AG04450 (cell line): ENCODE results near the gene BCL3. TPM values are rescaled to one million over a fixed set of nuclear protein-coding genes. Genes with fewer than 3 reads are reported as not detected.

Experiments
- CTCF ChIA-PET: fragments of 300-600, 350-600 bp; formaldehyde crosslinking; extraction: SDS; loops from one replicate; lab custom pipeline; 2022; ENCODE audit warnings: antibody characterized with exemption, inconsistent platforms; lab: Charles Lee
- POLR2A ChIA-PET: fragments of 350-600 bp; formaldehyde crosslinking; extraction: SDS; loops from one replicate; lab custom pipeline; 2021; ENCODE audit warnings: antibody characterized with exemption, inconsistent platforms; lab: Yijun Ruan, JAX
- DNase-seq: peaks from one replicate; pipeline ENCODE4 v3.0.0-alpha.2; 2011; ENCODE audit warnings: low read depth, low spot score
- H3K27ac ChIP-seq: one replicate; pipeline ENCODE4 v1.5.1; 2012; ENCODE audit warnings: low read depth, low read length, control low read depth
- H3K27me3 ChIP-seq: one replicate; pipeline ENCODE4 v1.6.0; 2012; ENCODE audit warnings: low read length; ENCODE audit not compliant: control insufficient read depth, insufficient read depth
- H3K4me3 ChIP-seq: 2 replicates; pipeline ENCODE4 v1.5.1; 2011; ENCODE audit warnings: mild to moderate bottlenecking, low read depth, low read length, control low read depth
- H3K9me3 ChIP-seq: 2 replicates; pipeline ENCODE4 v1.5.1; 2012; ENCODE audit warnings: low read length; ENCODE audit not compliant: control insufficient read depth, insufficient read depth
- CTCF ChIP-seq: IDR thresholded peaks from 2 replicates; pipeline ENCODE4 v1.5.1; 2011; ENCODE audit warnings: low read depth, low read length, control low read depth, inconsistent platforms
- polyA plus RNA-seq: library from polyadenylated mRNA; depleted of rRNA; stranded (reverse); fragments of >200 nt; gene quantifications from 2 replicates; pipeline ENCODE4 v1.2.3, GENCODE V29; 2011

BCL3 gene
- polyA plus RNA-seq, 1 experiment = 5.6 TPM

GRCh38 chr19:44703336-44704078 lies 45.0 kb upstream of the BCL3 start:
- peaks cover 3% of the 10 kb centered on the region for H3K27me3 ChIP-seq
- CTCF ChIA-PET = no interaction called here
- H3K27ac ChIP-seq = no peak overlapping the region
- H3K9me3 ChIP-seq = peaks cover 5% of the 10 kb centered on the region; the same call in 1 of the 2 replicates
- no peak overlapping the region for H3K4me3 ChIP-seq
- no peak for DNase-seq
- TF ChIP-seq CTCF = no peak
- POLR2A ChIA-PET = no interaction called here

- no peak for TF ChIP-seq CTCF
- CTCF ChIA-PET = interaction anchor here (1.7 to 2.1 kb wide), 2 partner anchors 16 to 19 kb away, joined by 3 to 8 read pairs; no protein-coding TSS in a partner anchor
These were observed 43.5 kb upstream of the BCL3 start for GRCh38 chr19:44704982-44705381.

GRCh38 chr19:44705502-44706010 lies 43.0 kb upstream of the BCL3 start:
- TF ChIP-seq CTCF = no peak
- DNase-seq = no peak
- Histone ChIP-seq H3K27ac (no peak overlapping the region), H3K4me3 (no peak overlapping the region), H3K27me3 (peaks cover 3% of the 10 kb centered on the region), H3K9me3 (peaks cover 5% of the 10 kb centered on the region; the same call in 1 of the 2 replicates)
- ChIA-PET CTCF (interaction anchor here (1.7 to 2.1 kb wide), 2 partner anchors 16 to 19 kb away, joined by 3 to 8 read pairs; no protein-coding TSS in a partner anchor), POLR2A (no interaction called here)

More at GRCh38 chr19:44704982-44705381, 43.5 kb upstream of the BCL3 start:
- POLR2A ChIA-PET = no interaction called here
- H3K9me3 ChIP-seq = peaks cover 5% of the 10 kb centered on the region; the same call in 1 of the 2 replicates
- no peak overlapping the region for H3K4me3 ChIP-seq
- peaks cover 3% of the 10 kb centered on the region for H3K27me3 ChIP-seq
- DNase-seq = no peak
- H3K27ac ChIP-seq = no peak overlapping the region

GRCh38 chr19:44706506-44707236 lies 41.8 kb upstream of the BCL3 start:
- no peak for DNase-seq
- POLR2A ChIA-PET = no interaction called here
- Histone ChIP-seq H3K27ac (no peak overlapping the region), H3K4me3 (no peak overlapping the region), H3K9me3 (peaks cover 5% of the 10 kb centered on the region; the same call in 1 of the 2 replicates), H3K27me3 (peaks cover 3% of the 10 kb centered on the region)
- CTCF ChIA-PET = interaction anchor here (1.0 to 2.1 kb wide), 2 partner anchors 17 kb away, joined by 3 to 8 read pairs; no protein-coding TSS in a partner anchor
- no peak for TF ChIP-seq CTCF
